HEK293T (cell line): ENCODE results near the gene EFNA5.
A peak's percentile ranks its signal among the peaks of the same experiment; 100 is the strongest.
"Not testable (repeated sequence)": the region's sequence is repeated elsewhere in the genome, so short reads cannot be mapped to it uniquely, and the experiment has no call there.

Experiments used
- CTCF ChIA-PET: fragments of 350-600 bp; formaldehyde crosslinking; extraction: SDS; loops from one replicate; lab custom pipeline; 2021; ENCODE audit warnings: antibody characterized with exemption, inconsistent platforms; lab: Yijun Ruan, JAX
- POLR2A ChIA-PET: fragments of 350-600 bp; formaldehyde crosslinking; extraction: SDS; loops from one replicate; lab custom pipeline; 2020; ENCODE audit warnings: antibody characterized with exemption, inconsistent platforms; lab: Yijun Ruan, JAX
- DNase-seq: peaks from one replicate; pipeline ENCODE4 v3.0.0; 2012; ENCODE audit warnings: mixed read lengths; ENCODE audit errors: extremely low spot score
- ARNT ChIP-seq: fragments of 450-650 bp; IDR thresholded peaks from 2 replicates; pipeline ENCODE4 v1.6.1; 2017; ENCODE audit warnings: mild to moderate bottlenecking
- BHLHE40 ChIP-seq: fragments of 450-650 bp; IDR thresholded peaks from 2 replicates; pipeline ENCODE4 v1.6.1; 2016; ENCODE audit warnings: mild to moderate bottlenecking, moderate library complexity, borderline replicate concordance
- CTBP1 ChIP-seq: fragments of 450-650 bp; IDR thresholded peaks from 2 replicates; pipeline ENCODE4 v1.6.1; 2016; ENCODE audit warnings: borderline replicate concordance
- ELF4 ChIP-seq: fragments of 450-650 bp; IDR thresholded peaks from 2 replicates; pipeline ENCODE4 v1.6.1; 2017; ENCODE audit warnings: antibody characterized with exemption
- FOXA1 ChIP-seq: fragments of 450-650 bp; IDR thresholded peaks from 2 replicates; pipeline ENCODE4 v1.6.1; 2016; ENCODE audit warnings: mild to moderate bottlenecking
- FOXK2 ChIP-seq: fragments of 450-650 bp; IDR thresholded peaks from 2 replicates; pipeline ENCODE4 v1.6.1; 2016; ENCODE audit warnings: mild to moderate bottlenecking
- FOXM1 ChIP-seq: fragments of 450-650 bp; IDR thresholded peaks from 2 replicates; pipeline ENCODE4 v1.6.1; 2017; ENCODE audit warnings: mild to moderate bottlenecking, borderline replicate concordance
- HDGF ChIP-seq: fragments of 450-650 bp; IDR thresholded peaks from 2 replicates; pipeline ENCODE4 v1.6.1; 2017; ENCODE audit warnings: antibody characterized with exemption, borderline replicate concordance
- L3MBTL2 ChIP-seq: fragments of 450-650 bp; conservative IDR thresholded peaks from 2 replicates; pipeline ENCODE4 v1.6.1; 2016; ENCODE audit warnings: mild to moderate bottlenecking
- LEF1 ChIP-seq: fragments of 450-650 bp; IDR thresholded peaks from 2 replicates; pipeline ENCODE4 v1.6.1; 2017; ENCODE audit warnings: mild to moderate bottlenecking, borderline replicate concordance
- NFRKB ChIP-seq: fragments of 450-650 bp; IDR thresholded peaks from 2 replicates; pipeline ENCODE4 v1.6.1; 2016; ENCODE audit warnings: mild to moderate bottlenecking, moderate library complexity
- SP1 ChIP-seq: fragments of 450-650 bp; IDR thresholded peaks from 2 replicates; pipeline ENCODE4 v1.6.1; 2017
- SUZ12 ChIP-seq: fragments of 450-650 bp; IDR thresholded peaks from 2 replicates; pipeline ENCODE4 v1.6.1; 2016; ENCODE audit warnings: mild to moderate bottlenecking
- TARDBP ChIP-seq: fragments of 450-650 bp; IDR thresholded peaks from 2 replicates; pipeline ENCODE4 v1.6.1; 2016
- ZNF384 ChIP-seq: fragments of 450-650 bp; IDR thresholded peaks from 2 replicates; pipeline ENCODE4 v1.6.1; 2016
- TF ChIP-seq, protein P1 (sequence below): fragments of 450-650 bp; IDR thresholded peaks from 2 replicates; pipeline ENCODE4 v1.6.1; 2016

Gene EFNA5

DNA sequence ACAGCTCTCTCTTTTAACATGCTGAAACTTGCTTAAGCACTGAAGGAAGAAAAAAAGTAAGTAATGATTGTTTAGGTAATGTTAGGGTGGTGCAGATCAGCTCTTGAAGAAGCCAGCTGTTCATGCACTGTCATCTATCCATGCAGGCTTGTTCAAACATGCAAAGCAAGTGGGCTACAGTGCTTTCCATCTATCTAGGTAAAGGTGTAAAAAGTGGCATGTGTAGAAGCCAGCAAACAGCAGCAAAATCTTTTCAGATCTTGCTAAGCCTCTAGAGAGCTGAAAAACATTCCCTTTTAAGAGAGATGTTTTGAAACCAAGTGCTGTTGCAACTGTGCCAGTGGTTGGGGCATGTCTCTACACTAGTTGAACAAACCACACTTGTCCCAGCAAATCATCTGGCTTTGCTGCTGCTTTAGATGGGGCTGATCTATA lies 214.4 kb downstream of the EFNA5 start:
- no peak for DNase-seq
- TF ChIP-seq FOXM1 (no peak), HDGF (no peak), NFRKB (no peak), FOXK2 (no peak), L3MBTL2 (no peak), SP1 (no peak), CTBP1 (no peak), TARDBP (no peak), ELF4 (no peak), FOXA1 (no peak), ZNF384 (no peak), LEF1 (no peak), SUZ12 (no peak)
- TF ChIP-seq, protein P1, sequence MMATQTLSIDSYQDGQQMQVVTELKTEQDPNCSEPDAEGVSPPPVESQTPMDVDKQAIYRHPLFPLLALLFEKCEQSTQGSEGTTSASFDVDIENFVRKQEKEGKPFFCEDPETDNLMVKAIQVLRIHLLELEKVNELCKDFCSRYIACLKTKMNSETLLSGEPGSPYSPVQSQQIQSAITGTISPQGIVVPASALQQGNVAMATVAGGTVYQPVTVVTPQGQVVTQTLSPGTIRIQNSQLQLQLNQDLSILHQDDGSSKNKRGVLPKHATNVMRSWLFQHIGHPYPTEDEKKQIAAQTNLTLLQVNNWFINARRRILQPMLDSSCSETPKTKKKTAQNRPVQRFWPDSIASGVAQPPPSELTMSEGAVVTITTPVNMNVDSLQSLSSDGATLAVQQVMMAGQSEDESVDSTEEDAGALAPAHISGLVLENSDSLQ = no peak
- ChIA-PET POLR2A (interaction anchor here (0.8 kb wide), 1 partner anchor 12 kb away, joined by 4 read pairs; no protein-coding TSS in a partner anchor), CTCF (interaction anchor here (0.6 to 0.7 kb wide), 2 partner anchors 15 to 216 kb away, joined by 3 read pairs; no protein-coding TSS in a partner anchor)

DNA sequence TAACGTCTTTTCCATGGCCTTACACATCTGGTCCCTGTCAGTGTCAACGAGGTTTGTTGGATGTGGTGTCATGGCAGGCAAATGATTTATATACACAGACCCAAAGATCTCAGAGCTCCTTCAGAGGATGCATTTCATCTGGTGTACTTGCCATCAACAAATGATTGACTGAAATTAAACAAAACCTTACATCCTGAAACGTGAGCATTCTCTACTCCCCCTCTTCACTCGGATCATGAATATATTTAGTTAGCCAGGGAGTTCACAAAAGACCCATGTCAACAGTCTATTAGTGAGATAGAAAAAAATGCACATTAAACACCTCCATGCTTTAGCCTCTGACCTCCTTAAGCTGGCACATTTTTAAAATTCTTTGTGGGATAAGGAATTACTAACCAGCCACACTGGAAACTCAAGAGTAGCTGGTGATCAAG lies 215.6 kb downstream of the EFNA5 start:
- CTCF ChIA-PET = interaction anchor here (0.7 kb wide), 2 partner anchors 11 to 15 kb away, joined by 3 to 5 read pairs; no protein-coding TSS in a partner anchor
- DNase-seq = no peak
- TF ChIP-seq LEF1 = no peak
- TF ChIP-seq, protein P1 = peak; percentile 74
- POLR2A ChIA-PET = no interaction called here

DNA sequence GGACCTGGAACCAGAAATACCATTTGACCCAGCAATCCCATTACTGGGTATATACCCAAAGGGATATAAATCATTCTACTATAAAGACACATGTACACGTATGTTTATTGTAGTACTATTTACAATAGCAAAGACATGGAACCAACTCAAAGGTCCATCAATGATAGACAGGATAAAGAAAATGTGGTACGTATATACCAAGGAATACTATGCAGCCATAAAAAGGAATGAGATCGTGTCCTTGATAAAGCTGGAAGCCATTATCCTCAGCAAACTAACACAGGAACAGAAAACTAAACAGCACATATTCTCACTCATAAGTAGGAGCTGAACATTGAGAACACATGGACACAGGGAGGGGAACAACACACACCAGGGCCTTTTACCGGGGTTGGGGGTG lies 218.9 kb downstream of the EFNA5 start:
- CTCF ChIA-PET, POLR2A ChIA-PET, DNase-seq: not testable (repeated sequence)

DNA sequence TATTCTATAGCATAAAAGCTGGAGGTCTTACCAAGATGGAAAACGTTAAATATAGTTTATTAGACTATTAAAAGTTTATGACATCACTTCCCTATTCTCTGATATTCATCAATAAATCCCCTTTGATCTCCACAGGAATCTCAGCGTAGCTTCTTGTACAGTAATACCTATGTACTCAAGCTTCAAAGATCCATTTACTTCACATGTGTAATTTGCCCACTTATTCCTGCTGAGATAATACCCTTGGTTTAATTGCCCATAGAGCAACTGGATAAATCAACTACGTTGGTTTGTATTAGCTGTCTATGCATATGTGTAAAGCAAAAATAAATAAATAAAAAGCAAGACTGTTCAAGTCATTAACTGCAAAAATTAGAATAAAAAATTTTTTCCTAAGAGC lies 219.7 kb downstream of the EFNA5 start:
- CTCF ChIA-PET = interaction anchor here (0.6 kb wide), 1 partner anchor 8 kb away, joined by 4 read pairs; no protein-coding TSS in a partner anchor
- peak; percentile 29; the same call in 1 of the 2 replicates for TF ChIP-seq FOXA1
- no peak for TF ChIP-seq SUZ12
- TF ChIP-seq ZNF384 = no peak
- no peak for TF ChIP-seq HDGF
- TF ChIP-seq ELF4 = no peak
- TF ChIP-seq LEF1 = peak; percentile 99
- TF ChIP-seq L3MBTL2 = no peak
- no peak for TF ChIP-seq FOXM1
- no peak for TF ChIP-seq NFRKB
- TF ChIP-seq CTBP1 = peak; percentile 39; the same call in 1 of the 2 replicates
- no peak for TF ChIP-seq FOXK2
- TF ChIP-seq, protein P1 = peak; percentile 65
- no peak for TF ChIP-seq SP1
- no peak for TF ChIP-seq TARDBP
- no peak for TF ChIP-seq BHLHE40
- TF ChIP-seq ARNT = no peak
- POLR2A ChIA-PET = interaction anchor here (0.6 kb wide), 1 partner anchor 116 kb away, joined by 4 read pairs; no protein-coding TSS in a partner anchor
- DNase-seq = no peak

DNA sequence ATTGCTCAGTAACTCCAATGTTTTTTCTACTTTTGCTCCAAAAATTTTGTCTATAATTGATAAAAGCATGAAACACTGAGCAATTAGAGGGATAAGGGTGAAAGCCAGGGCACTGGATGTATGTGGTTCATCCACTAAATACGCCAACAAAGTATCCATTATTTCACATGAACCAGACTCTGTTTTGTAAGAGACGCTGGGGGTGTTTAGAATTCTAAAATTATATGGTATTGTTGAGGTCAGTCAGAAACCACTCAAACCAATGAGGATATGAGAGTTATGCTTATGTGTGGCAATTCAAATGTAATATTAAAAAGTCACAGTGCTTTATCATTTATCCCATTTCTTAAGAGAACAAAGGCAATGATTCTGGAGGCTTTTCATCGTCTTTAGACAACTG lies 220.2 kb downstream of the EFNA5 start:
- ChIA-PET POLR2A (interaction anchor here (0.6 kb wide), 1 partner anchor 117 kb away, joined by 4 read pairs; no protein-coding TSS in a partner anchor), CTCF (interaction anchor here (0.6 kb wide), 1 partner anchor 8 kb away, joined by 4 read pairs; no protein-coding TSS in a partner anchor)
- DNase-seq = no peak
- TF ChIP-seq TARDBP = no peak
- TF ChIP-seq FOXK2 = no peak
- no peak for TF ChIP-seq SP1
- no peak for TF ChIP-seq LEF1
- TF ChIP-seq, protein P1 = no peak
- no peak for TF ChIP-seq FOXA1
- TF ChIP-seq CTBP1 = no peak
- no peak for TF ChIP-seq HDGF
- TF ChIP-seq ARNT = no peak
- TF ChIP-seq ZNF384 = no peak
- no peak for TF ChIP-seq NFRKB
- TF ChIP-seq FOXM1 = no peak
- no peak for TF ChIP-seq BHLHE40
- no peak for TF ChIP-seq ELF4

DNA sequence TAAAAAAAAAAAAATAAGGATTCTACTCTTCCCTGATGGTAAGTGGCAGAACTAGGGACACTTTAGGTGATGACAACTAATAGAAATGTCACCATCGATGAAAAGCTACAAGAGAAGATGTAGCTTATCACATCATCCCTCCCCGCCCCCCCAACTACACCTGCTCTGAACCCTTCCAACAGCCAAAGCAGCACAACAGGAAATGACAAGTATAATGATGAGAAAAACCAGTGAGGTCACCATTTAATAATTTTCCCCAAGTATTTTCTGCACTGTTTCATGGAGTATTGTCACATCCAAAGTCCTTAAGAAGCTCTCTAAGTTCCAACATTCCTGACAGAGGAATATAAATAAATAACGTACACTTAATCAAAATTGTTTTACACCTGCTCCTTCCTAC lies 221.4 kb downstream of the EFNA5 start:
- CTCF ChIA-PET = interaction anchor here (0.7 kb wide), 1 partner anchor 169 kb away, joined by 3 read pairs; no protein-coding TSS in a partner anchor

More for the DNA sequence above, 221.4 kb downstream of the EFNA5 start:
- no peak for DNase-seq
- POLR2A ChIA-PET = no interaction called here
- no peak for TF ChIP-seq SP1
- no peak for TF ChIP-seq TARDBP
- TF ChIP-seq ARNT = no peak
- no peak for TF ChIP-seq CTBP1
- TF ChIP-seq HDGF = no peak
- TF ChIP-seq BHLHE40 = no peak
- TF ChIP-seq FOXK2 = no peak
- TF ChIP-seq SUZ12 = no peak
